GM13977 (cell line): ENCODE data around the gene KAZALD1.

Source experiments
- DNase-seq: peaks from one replicate; pipeline ENCODE4 v3.0.0; 2012; ENCODE audit warnings: low spot score
- in situ Hi-C: fragments of 300-500 bp; cut with MboI; formaldehyde crosslinking; loops from one replicate; pipeline ENCODE4 v1.12.0; 2022; ENCODE audit warnings: low sequenced_read_pairs, low pct_unique_long_range_greater_than_20kb, mixed read lengths, inconsistent platforms; ENCODE audit not compliant: unreplicated experiment
- TF ChIP-seq, protein P1 (sequence below): IDR thresholded peaks from 2 replicates; pipeline ENCODE4 v1.5.1; 2012; ENCODE audit warnings: mild to moderate bottlenecking, control low read depth; ENCODE audit not compliant: insufficient read depth; ENCODE audit errors: extremely low read depth, missing control alignments

KAZALD1 gene

DNA sequence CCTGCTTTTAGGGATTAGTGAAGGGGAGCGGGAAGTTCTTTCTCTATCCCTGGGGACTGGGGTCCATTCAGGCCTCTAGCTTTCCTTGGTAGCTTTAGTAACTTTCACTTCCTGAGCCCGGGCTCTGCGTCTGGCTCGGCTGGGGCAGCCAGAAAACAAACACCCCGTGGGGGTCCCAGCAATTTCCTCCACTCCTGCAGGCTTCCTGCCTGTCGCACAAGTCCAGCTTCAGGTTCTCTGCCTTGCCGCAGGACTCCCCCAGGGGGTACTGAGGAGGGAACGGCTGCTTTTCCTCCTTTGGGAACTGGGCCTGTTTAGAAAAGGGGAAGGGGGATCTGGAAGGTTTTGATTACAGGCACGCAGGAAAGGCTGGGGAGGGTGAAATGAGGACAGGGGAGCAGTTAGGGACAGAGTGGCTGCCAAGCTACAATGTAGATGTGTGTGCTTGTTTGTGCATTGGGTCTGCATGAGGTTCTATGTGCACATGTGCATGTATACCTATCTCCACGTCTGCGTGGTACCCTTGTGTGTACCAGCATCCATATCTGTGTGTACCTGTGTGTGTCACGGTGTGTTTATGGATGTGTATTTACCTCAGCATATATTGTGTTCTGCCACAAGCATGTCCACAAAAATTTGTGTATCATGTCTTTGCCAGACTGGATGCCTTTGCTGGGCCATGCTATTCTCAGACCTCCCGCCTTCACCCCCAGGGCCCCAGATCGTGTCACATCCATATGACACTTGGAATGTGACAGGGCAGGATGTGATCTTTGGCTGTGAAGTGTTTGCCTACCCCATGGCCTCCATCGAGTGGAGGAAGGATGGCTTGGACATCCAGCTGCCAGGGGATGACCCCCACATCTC, 2.0 kb downstream of the KAZALD1 start:
- no peak for DNase-seq
- TF ChIP-seq, protein P1, sequence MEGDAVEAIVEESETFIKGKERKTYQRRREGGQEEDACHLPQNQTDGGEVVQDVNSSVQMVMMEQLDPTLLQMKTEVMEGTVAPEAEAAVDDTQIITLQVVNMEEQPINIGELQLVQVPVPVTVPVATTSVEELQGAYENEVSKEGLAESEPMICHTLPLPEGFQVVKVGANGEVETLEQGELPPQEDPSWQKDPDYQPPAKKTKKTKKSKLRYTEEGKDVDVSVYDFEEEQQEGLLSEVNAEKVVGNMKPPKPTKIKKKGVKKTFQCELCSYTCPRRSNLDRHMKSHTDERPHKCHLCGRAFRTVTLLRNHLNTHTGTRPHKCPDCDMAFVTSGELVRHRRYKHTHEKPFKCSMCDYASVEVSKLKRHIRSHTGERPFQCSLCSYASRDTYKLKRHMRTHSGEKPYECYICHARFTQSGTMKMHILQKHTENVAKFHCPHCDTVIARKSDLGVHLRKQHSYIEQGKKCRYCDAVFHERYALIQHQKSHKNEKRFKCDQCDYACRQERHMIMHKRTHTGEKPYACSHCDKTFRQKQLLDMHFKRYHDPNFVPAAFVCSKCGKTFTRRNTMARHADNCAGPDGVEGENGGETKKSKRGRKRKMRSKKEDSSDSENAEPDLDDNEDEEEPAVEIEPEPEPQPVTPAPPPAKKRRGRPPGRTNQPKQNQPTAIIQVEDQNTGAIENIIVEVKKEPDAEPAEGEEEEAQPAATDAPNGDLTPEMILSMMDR: no peak
- in situ Hi-C loops: no loop called here

DNA sequence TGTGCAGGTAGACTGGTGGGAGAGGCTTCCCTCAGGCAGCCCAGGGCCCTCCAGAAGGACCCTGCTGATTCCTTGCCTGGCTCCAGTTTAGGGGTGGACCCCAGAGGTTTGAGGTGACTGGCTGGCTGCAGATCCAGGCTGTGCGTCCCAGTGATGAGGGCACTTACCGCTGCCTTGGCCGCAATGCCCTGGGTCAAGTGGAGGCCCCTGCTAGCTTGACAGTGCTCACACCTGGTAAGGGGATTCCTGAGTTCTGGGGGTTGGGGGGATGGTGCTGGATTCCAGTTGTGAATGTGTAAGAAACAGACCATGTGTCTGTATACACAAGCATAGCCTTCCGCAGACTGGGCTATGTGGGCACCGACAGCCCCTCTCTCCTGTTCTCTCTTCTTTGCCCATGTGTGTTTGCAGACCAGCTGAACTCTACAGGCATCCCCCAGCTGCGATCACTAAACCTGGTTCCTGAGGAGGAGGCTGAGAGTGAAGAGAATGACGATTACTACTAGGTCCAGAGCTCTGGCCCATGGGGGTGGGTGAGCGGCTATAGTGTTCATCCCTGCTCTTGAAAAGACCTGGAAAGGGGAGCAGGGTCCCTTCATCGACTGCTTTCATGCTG, 2.7 kb downstream of the KAZALD1 start:
- DNase-seq: no peak
- TF ChIP-seq, protein P1: no peak
- in situ Hi-C loops: no loop called here

DNA sequence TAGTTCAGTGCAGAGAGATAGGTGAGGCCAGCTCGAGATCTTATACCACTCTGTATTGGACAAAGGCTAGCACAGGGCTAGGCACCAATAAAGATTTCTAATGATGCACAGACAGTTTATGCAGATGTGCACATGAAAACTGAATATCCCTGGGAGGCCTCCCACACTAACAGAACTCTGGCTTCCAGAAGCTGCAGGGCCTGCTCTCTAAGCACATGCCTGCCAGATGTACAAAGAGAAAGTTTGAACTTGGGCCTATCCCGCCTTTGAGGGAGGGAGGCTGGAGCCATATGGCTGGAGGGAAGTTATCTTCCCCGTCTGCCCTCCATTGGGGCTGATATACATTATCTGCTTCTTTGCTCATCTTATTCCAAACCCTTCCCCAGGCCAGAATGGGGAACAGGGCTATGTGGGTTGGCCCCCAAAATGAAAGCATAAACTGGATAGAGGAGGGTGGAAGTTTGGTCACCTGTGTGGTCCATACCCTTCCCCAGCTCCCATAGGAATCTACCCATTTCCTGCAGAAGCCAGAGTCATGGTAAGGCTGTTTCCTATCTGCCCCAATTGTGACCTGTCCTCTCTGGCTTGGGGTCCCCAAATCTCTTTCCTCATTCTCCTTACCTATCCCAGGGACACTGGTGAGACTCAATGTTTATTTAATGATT, 3.8 kb downstream of the KAZALD1 start:
- DNase-seq: no peak
- TF ChIP-seq, protein P1: no peak
- in situ Hi-C loops: no loop called here

DNA sequence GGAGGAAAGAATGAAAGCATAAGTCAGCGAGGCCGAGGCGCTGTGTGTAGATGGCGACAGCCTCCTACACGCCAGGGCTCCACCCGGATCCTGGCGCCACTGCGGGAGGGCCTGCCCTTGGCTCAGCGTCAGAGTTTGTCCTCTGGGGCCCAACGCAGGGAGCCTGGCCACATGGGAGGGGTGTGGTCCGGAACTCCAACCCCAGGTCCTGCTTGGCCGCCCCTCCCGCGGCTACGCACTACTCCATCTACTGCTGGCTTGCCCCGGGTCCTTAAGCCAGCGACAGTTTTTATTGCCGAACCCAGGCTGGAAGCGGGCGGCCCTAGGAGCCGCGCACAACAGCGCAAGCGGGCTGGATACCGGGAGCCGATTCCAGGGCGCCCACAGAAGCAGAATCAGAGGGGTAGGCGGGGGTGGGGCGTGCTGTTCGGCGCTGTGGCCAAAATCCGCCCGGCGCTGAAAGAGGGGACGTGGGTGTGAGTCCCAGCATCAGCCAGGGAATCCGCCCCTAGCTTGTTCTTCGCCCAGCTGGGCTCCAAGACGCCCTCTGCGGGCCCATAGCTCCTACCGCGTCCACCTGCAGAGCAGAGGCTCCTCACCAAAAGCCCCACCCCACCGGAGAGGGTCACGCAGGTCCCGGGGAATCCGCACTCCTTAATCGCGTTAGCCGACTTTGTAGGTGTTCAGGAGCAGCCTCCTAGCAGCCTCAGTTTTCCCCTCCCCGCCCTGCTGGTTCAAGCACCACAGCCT, 4.5 kb downstream of the KAZALD1 start:
- peak; percentile 77 for DNase-seq
- TF ChIP-seq, protein P1: peak; percentile 55
- in situ Hi-C loops: no loop called here

DNA sequence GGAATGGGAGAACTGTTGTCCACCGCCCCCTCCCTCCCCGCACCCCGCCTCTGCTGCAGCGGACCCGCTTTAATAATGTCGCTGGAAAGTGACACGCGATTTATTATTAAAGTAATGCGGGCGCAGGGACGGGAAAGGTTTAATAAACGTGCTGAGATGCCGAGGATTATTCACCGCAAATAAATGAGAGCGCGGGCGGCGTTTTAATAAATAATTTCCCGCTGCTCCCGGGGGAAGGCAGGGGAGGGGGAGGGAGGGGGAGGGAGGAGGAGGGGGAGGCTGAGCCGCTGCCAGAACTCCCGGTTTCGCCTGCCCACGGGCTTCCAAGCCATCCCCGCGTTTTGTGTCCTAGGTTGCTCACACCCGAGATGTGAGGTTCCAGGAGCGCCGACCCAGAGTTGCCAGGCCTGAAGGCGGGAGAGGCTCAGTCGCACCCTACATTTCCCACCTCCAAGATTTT, 5.1 kb downstream of the KAZALD1 start:
- in situ Hi-C loops: no loop called here
- no peak for DNase-seq
- TF ChIP-seq, protein P1: no peak

DNA sequence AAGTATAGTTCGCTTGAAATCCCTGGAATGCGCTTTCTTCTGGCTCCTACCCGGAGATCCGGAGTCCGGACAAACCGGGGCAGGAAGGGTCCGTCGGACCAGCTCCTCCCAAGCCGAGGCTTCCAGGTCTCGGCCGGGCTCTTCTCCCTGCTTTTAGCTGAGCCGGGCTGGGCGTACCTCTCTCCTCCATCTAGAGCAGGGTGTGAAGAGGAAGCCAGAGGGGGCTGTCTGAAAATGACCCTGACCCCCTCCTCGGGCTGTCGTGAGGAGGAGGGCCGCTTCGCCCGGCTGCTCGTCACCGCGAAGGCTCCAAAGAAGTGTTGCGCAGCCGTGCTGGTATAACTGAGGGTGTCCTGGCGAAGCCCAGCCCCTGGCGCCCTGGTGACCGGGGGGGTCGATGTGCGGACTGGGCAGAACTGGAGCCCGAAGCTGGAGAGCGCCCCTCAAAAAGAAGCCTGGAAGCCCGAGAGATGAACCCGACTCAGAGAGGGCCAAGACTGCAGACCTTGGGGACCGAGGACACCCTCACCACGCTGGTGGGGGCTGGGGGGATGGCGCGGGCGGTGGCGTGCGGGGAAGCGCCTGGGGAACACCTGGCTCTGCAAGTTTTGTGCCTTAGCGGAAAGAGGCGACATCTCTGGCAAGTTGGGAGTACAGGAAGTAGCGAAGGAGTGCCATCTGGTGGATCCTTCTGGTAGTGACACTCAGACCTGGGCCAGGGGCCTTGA, 5.7 kb downstream of the KAZALD1 start:
- in situ Hi-C loops: no loop called here

More for the DNA sequence above, 5.7 kb downstream of the KAZALD1 start:
- TF ChIP-seq, protein P1: peak; percentile 82
- DNase-seq: peak; percentile 85
